Mesodermal cell (in vitro differentiated cells): ENCODE data around the gene ITPK1.
A peak's percentile ranks its signal among the peaks of the same experiment; 100 is the strongest.

Experiments used
- H3K27ac ChIP-seq: 2 replicates; pipeline ENCODE4 v1.7.0; 2013; ENCODE audit warnings: mild to moderate bottlenecking, low read depth, low read length, moderate library complexity; ENCODE audit not compliant: severe bottlenecking
- H3K36me3 ChIP-seq: 2 replicates; pipeline ENCODE4 v1.7.1; 2013; ENCODE audit warnings: mild to moderate bottlenecking, low read length, moderate library complexity; ENCODE audit not compliant: control insufficient read depth, insufficient read depth
- H3K4me1 ChIP-seq: one replicate; pipeline ENCODE4 v1.7.1; 2013; ENCODE audit warnings: mild to moderate bottlenecking, low read length; ENCODE audit not compliant: insufficient read depth, control insufficient read depth, poor library complexity, severe bottlenecking
- H3K4me3 ChIP-seq: 2 replicates; pipeline ENCODE4 v1.7.0; 2013; ENCODE audit warnings: low read length, control low read depth, mild to moderate bottlenecking; ENCODE audit not compliant: insufficient read depth, poor library complexity, severe bottlenecking; ENCODE audit errors: extremely low read depth
- H3K9me3 ChIP-seq: 2 replicates; pipeline ENCODE4 v1.7.1; 2013; ENCODE audit warnings: mild to moderate bottlenecking, low read length, moderate library complexity; ENCODE audit not compliant: control insufficient read depth
- WGBS, 2 experiments: methylation state at CpG; one replicate each; pipeline ENCODE4 v1.1.5; 2013; ENCODE audit warnings: missing lambda C conversion rate in 2 of 2; ENCODE audit not compliant: insufficient coverage in 2 of 2; 5-methylcytosine and 5-hydroxymethylcytosine counted together

Gene ITPK1

GRCh38 chr14:93042968-93043940 lies 72.5 kb downstream of the ITPK1 start:
- no peaks in the 10 kb centered on the region for H3K36me3 ChIP-seq
- H3K9me3 ChIP-seq = no peaks in the 10 kb centered on the region
- H3K4me3 ChIP-seq = no peak overlapping the region
- peaks cover 45% of the 10 kb centered on the region for H3K4me1 ChIP-seq
- H3K27ac ChIP-seq = no peak overlapping the region
- 90 to 91% methylated on average over 13 of the region's 13 CpGs for WGBS, 2 experiments

GRCh38 chr14:93041830-93042229 lies 73.9 kb downstream of the ITPK1 start:
- Histone ChIP-seq H3K9me3 (no peaks in the 10 kb centered on the region), H3K36me3 (no peaks in the 10 kb centered on the region), H3K4me3 (no peak overlapping the region), H3K4me1 (peaks cover 43% of the 10 kb centered on the region), H3K27ac (no peak overlapping the region)
- 89 to 100% methylated on average over 2 of the region's 3 CpGs for WGBS, 2 experiments

- Histone ChIP-seq H3K36me3 (no peaks in the 10 kb centered on the region), H3K9me3 (no peaks in the 10 kb centered on the region), H3K27ac (no peak overlapping the region), H3K4me1 (peaks cover 44% of the 10 kb centered on the region), H3K4me3 (no peak overlapping the region)
- WGBS, 2 experiments = 0 to 44% methylated on average over 1 to 2 of the region's 5 CpGs
Observed at GRCh38 chr14:93040982-93041381, 74.7 kb downstream of the ITPK1 start.

GRCh38 chr14:93040443-93040842 lies 75.3 kb downstream of the ITPK1 start:
- Histone ChIP-seq H3K4me1 (peaks cover 40% of the 10 kb centered on the region), H3K4me3 (no peak overlapping the region), H3K27ac (no peak overlapping the region), H3K36me3 (no peaks in the 10 kb centered on the region), H3K9me3 (no peaks in the 10 kb centered on the region)
- WGBS, 2 experiments = 78 to 81% methylated on average over 4 of the region's 5 CpGs

GRCh38 chr14:93039649-93040315 lies 75.9 kb downstream of the ITPK1 start:
- peaks cover 33% of the 10 kb centered on the region for H3K4me1 ChIP-seq
- H3K4me3 ChIP-seq = no peak overlapping the region
- H3K27ac ChIP-seq = no peak overlapping the region
- H3K9me3 ChIP-seq = no peaks in the 10 kb centered on the region
- no peaks in the 10 kb centered on the region for H3K36me3 ChIP-seq
- WGBS, 2 experiments = 90 to 95% methylated on average over 9 to 11 of the region's 11 CpGs

GRCh38 chr14:93037351-93037750 lies 78.4 kb downstream of the ITPK1 start:
- 97 to 100% methylated on average over 3 to 5 of the region's 6 CpGs for WGBS, 2 experiments
- no peak overlapping the region for H3K27ac ChIP-seq
- H3K4me3 ChIP-seq = no peak overlapping the region
- no peaks in the 10 kb centered on the region for H3K36me3 ChIP-seq
- peaks cover 29% of the 10 kb centered on the region for H3K4me1 ChIP-seq
- H3K9me3 ChIP-seq = no peaks in the 10 kb centered on the region

- WGBS, 2 experiments = 59 to 72% methylated on average over 3 to 6 of the region's 12 CpGs
- Histone ChIP-seq H3K4me3 (no peak overlapping the region), H3K4me1 (peaks cover 29% of the 10 kb centered on the region), H3K27ac (peak overlapping the region; percentile 33), H3K9me3 (no peaks in the 10 kb centered on the region), H3K36me3 (no peaks in the 10 kb centered on the region)
Observed at GRCh38 chr14:93036652-93037345, 78.9 kb downstream of the ITPK1 start.

- H3K4me3 ChIP-seq = no peak overlapping the region
- no peaks in the 10 kb centered on the region for H3K36me3 ChIP-seq
- WGBS, 2 experiments = 75 to 79% methylated on average over 15 to 21 of the region's 22 CpGs
- H3K4me1 ChIP-seq = peaks cover 25% of the 10 kb centered on the region
- peak overlapping the region; percentile 33 for H3K27ac ChIP-seq
- no peaks in the 10 kb centered on the region for H3K9me3 ChIP-seq
Observed at GRCh38 chr14:93035917-93036651, 79.6 kb downstream of the ITPK1 start.

GRCh38 chr14:93035585-93035916 lies 80.2 kb downstream of the ITPK1 start:
- H3K4me1 ChIP-seq = peaks cover 25% of the 10 kb centered on the region
- no peak overlapping the region for H3K4me3 ChIP-seq
- H3K27ac ChIP-seq = no peak overlapping the region
- no peaks in the 10 kb centered on the region for H3K9me3 ChIP-seq
- 76 to 90% methylated on average over 3 to 5 of the region's 5 CpGs for WGBS, 2 experiments
- no peaks in the 10 kb centered on the region for H3K36me3 ChIP-seq

GRCh38 chr14:93034671-93034994 lies 81.1 kb downstream of the ITPK1 start:
- Histone ChIP-seq H3K36me3 (no peaks in the 10 kb centered on the region), H3K4me1 (peaks cover 25% of the 10 kb centered on the region), H3K4me3 (no peak overlapping the region), H3K9me3 (no peaks in the 10 kb centered on the region), H3K27ac (no peak overlapping the region)
- 92 to 96% methylated on average over 5 of the region's 5 CpGs for WGBS, 2 experiments
